Measurements from ENCODE around the gene MBD3L4.

GRCh38 chr19:7013678-7014077 is 26.3 kb downstream of the MBD3L4 start:
- no peak for TF ChIP-seq CTCF (IDR thresholded peaks at IDR 0.05)
- no peak for TF ChIP-seq POLR2A (IDR thresholded peaks at IDR 0.05)

All from right lobe of liver (tissue), 4 donors.